GM18505 (cell line): ENCODE measurements around the gene PCNX4.
"Not testable (repeated sequence)": the region's sequence is repeated elsewhere in the genome, so short reads cannot be mapped to it uniquely, and the experiment has no call there.

Experiments used
- ATAC-seq: cut with Tn5 transposase; IDR thresholded peaks from one replicate; pipeline ENCODE4 v1.9.1; 2021; ENCODE audit not compliant: unreplicated experiment
- POLR2A ChIP-seq: IDR thresholded peaks from 4 replicates; pipeline ENCODE4 v1.6.1; 2011; ENCODE audit warnings: borderline replicate concordance; ENCODE audit not compliant: insufficient read depth, insufficient read length; ENCODE audit errors: extremely low read depth

Gene PCNX4

DNA sequence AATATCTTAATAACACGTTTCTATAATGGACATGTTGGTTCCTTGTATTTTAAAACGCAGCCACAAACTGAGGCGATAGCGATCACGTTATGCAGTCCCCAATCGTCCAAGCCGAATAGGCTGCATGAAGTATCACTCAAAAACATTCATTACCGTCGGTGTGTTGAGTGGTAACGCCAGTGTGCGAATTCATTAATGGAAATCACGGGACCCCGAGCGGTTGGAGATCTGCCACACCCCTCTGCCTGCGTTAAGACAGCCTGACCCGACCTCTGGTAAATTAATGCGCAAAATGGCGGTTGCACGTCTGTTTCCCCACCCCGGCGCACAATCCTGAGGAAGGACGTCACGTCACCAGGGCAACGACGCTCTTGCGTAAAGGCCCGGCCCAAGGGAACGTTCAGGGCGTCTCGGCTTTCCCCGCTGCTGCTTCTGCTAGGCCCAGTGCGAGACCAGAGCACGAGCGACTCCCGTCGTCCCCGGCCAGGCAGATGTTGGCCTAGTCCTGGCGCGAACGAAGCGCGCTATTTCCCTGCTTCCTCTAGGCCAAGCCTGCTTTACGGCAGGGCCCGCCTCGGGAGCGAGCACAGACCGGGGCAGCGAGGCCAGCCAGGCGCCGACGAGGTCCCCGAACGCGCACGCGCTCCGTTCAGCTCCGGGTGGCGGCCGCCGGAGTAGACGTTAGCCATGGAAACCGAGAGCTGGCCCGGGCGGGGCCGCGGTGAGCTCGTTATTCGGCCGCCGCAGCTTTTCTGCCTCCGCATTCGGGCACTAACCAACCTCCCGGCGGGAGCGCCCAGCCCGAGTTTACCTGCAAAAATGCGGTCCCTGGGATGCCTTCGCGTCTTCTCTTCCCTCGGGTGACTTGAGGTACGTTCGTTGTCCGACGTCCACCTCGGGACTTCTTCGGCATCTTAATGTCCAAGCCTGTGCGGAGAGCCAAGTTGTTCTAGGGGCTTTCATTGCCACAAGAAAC lies at the start of gene PCNX4:
TSS of gene PCNX4 (plus strand) at position 374 of the 976 bp plus-strand sequence. CDS start 15,716 bp downstream, outside the sequence.
- TF ChIP-seq POLR2A, result peak; percentile 93
- peak; percentile 95 for ATAC-seq

DNA sequence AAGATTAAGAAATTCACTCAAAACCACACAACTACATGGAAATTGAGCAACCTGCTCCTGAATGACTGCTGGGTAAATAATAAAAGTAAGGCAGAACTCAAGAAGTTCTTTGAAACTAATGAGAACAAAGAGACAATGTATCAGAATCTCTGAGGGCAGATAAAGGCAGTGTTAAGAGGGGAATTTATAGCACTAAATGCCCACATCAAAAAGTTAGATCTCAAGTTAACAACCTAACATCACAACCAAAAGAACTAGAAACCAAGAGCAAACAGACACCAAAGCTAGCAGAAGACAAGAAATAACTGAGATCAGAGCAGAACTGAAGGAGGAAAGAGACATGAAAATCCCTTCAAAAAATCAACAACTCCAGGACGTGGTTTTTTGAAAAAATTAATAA lies 43.7 kb upstream of the PCNX4 start:
- ATAC-seq, result not testable (repeated sequence)

GRCh38 chr14:60051721-60052221 lies 40.0 kb upstream of the PCNX4 start:
- ATAC-seq, result no peak

GRCh38 chr14:60058087-60058486 lies 33.6 kb upstream of the PCNX4 start:
- no peak for TF ChIP-seq POLR2A
- ATAC-seq, result no peak

More at GRCh38 chr14:60051721-60052221, 40.0 kb upstream of the PCNX4 start:
- no peak for TF ChIP-seq POLR2A

DNA sequence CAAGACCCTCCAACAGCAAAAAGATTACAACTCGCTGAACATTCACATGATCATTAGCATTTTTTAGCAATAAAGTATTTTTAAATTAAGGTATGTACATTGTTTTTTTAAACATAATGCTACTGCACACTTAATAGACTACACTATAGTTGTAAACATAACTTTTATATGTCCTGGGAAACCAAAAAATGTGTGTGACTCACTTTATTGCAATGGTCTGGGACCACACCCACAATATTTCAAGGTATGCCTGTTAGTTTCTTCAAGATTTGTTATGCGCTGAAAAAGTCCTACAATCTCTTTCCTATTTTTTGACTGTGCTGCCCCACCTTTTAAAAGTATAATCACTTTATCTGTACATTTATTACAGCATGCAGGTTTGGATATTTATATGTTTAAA lies 30.4 kb upstream of the PCNX4 start:
- no peak for TF ChIP-seq POLR2A
- no peak for ATAC-seq

DNA sequence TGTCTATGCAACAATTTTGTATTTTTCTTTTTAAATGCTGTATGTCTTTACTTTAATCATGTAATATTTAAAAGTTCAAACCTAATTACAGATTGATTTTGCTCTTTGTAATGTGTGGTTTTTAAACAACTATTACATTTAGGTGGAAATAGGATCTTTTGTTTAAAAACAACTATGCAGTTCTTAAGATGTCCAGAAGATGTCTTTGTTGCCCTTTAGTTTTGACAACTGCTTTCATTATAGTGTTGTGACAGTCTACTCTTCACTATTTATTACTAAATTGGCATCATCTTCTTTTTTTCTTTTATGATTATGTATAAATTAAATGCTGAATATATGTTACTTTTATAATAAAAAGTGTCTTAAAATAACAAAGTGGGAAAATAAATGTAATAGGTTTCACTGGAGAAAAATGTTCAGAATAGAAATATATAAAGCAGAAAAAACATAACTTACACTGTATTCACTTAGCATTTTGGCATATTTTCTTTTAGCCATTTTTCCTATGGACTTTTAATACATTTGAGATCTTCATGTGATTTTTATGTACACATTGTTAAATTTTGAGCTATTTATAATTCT lies 27.1 kb upstream of the PCNX4 start:
- ATAC-seq, result no peak
- no peak for TF ChIP-seq POLR2A

GRCh38 chr14:60067882-60068281 lies 23.8 kb upstream of the PCNX4 start:
- no peak for TF ChIP-seq POLR2A
- ATAC-seq, result no peak

- no peak for ATAC-seq
- TF ChIP-seq POLR2A, result no peak
Observed at GRCh38 chr14:60079723-60080122, 12.0 kb upstream of the PCNX4 start.

GRCh38 chr14:60085085-60085484 lies 6.6 kb upstream of the PCNX4 start:
- no peak for TF ChIP-seq POLR2A
- no peak for ATAC-seq

DNA sequence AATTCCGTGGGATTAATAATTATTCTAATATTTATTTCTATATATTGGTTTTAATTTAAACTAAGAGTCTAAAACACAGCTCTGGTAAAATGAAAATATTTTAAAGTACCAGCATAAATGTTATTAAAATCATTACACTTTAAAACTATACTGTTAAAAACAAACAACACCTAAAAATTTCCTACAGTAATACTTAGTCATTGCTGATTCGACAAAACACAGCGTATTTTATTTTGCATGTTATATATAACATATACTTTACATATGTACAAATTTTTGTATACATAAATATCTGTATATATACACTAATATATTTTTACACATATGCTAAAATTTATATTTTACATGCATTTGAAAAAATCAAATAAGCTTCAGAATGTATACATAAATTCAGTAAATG lies 6.0 kb upstream of the PCNX4 start:
- no peak for ATAC-seq
- TF ChIP-seq POLR2A, result no peak

DNA sequence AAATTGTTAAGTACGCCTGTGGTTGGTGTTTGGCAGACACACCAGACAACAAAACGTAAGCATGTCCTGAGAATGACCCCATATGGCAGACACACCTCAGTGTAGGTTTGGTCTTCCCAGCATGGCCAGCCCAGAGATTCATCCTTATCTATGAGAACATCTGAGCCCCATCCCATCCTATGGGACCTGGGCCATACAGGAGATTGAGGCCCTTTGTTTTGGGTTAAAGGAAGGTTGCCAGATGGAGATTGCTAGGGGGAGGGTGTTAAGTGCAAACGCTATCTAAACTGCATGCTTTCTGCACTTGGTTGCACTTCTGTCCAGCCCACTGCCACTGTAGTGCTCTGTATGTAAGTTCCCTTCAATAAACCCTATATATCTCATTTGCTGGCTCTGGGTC lies 4.1 kb upstream of the PCNX4 start:
- ATAC-seq, result no peak
- TF ChIP-seq POLR2A, result no peak

GRCh38 chr14:60089221-60089620 lies 2.5 kb upstream of the PCNX4 start:
- no peak for TF ChIP-seq POLR2A
- ATAC-seq, result no peak

DNA sequence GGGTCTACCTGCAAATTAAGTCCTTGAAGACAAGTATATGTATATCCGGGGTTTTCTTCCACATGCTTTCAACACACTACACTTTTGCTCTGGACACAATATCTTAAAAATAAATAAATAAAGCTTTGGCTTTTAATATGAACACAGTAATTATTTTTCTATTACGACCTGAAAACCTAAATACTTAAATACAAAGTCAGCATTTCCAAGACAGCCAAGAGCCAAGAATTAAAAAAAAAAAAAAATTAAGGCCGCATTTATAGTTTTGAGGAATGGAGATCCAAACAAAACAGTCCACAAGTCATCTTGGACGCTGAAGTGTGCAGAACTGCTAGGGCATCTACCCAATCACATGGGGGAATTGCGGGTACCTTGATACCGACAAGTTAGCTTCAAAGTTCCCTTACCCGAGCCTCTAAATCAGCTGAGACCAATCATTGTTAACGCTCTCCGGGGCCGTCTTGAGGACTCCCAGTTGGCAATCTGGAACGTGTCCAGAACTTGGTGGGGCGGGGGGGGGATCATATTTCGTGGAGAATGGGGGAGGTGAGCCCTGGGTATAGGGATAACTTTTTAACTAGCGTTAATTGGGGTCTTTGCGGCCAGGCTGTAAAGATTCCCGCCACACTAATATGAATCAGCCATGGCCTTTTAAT lies 731 bp upstream of the PCNX4 start:
- ATAC-seq, result no peak
- TF ChIP-seq POLR2A, result no peak
